GM18498 (cell line): ENCODE measurements around the gene KDM4C.

ENCODE experiments used
- ATAC-seq: cut with Tn5 transposase; IDR thresholded peaks from one replicate; pipeline ENCODE4 v1.9.1; 2021; ENCODE audit warnings: mild to moderate bottlenecking, moderate library complexity; ENCODE audit not compliant: unreplicated experiment

Gene KDM4C

GRCh38 chr9:7121664-7122063 lies 363.9 kb downstream of the KDM4C start:
- no peak for ATAC-seq

GRCh38 chr9:7123743-7124142 lies 366.0 kb downstream of the KDM4C start:
- ATAC-seq: no peak

GRCh38 chr9:7125231-7125630 lies 367.5 kb downstream of the KDM4C start:
- no peak for ATAC-seq

- ATAC-seq: no peak
These were observed 371.6 kb downstream of the KDM4C start for GRCh38 chr9:7129391-7129790.

- no peak for ATAC-seq
These were observed 372.6 kb downstream of the KDM4C start for GRCh38 chr9:7130266-7130820.

- ATAC-seq: no peak
These were observed 374.8 kb downstream of the KDM4C start for GRCh38 chr9:7132605-7133004.

GRCh38 chr9:7135735-7136134 lies 378.0 kb downstream of the KDM4C start:
- ATAC-seq: no peak

GRCh38 chr9:7137040-7137439 lies 379.3 kb downstream of the KDM4C start:
- ATAC-seq: no peak

GRCh38 chr9:7137571-7137970 lies 379.8 kb downstream of the KDM4C start:
- no peak for ATAC-seq

- no peak for ATAC-seq
These were observed 382.1 kb downstream of the KDM4C start for GRCh38 chr9:7139886-7140285.

GRCh38 chr9:7140401-7140800 lies 382.6 kb downstream of the KDM4C start:
- no peak for ATAC-seq

GRCh38 chr9:7143645-7144200 lies 385.9 kb downstream of the KDM4C start:
- ATAC-seq: no peak

- no peak for ATAC-seq
These were observed 386.7 kb downstream of the KDM4C start for GRCh38 chr9:7144265-7145046.

- ATAC-seq: no peak
These were observed 387.7 kb downstream of the KDM4C start for GRCh38 chr9:7145361-7146069.

GRCh38 chr9:7146582-7146981 lies 388.8 kb downstream of the KDM4C start:
- no peak for ATAC-seq

GRCh38 chr9:7147121-7148090 lies 389.6 kb downstream of the KDM4C start:
- no peak for ATAC-seq

GRCh38 chr9:7148243-7148765 lies 390.5 kb downstream of the KDM4C start:
- ATAC-seq: no peak

GRCh38 chr9:7149258-7149657 lies 391.5 kb downstream of the KDM4C start:
- no peak for ATAC-seq

GRCh38 chr9:7150153-7150890 lies 392.5 kb downstream of the KDM4C start:
- no peak for ATAC-seq

- ATAC-seq: no peak
These were observed 395.4 kb downstream of the KDM4C start for GRCh38 chr9:7153134-7153533.
